HG03060 (cell line): Measurements from ENCODE around the gene SPRR1B.
"Not testable (repeated sequence)": the region's sequence is repeated elsewhere in the genome, so short reads cannot be mapped to it uniquely, and the experiment has no call there.

Experiments used
- ATAC-seq: cut with Tn5 transposase; IDR thresholded peaks from one replicate; pipeline ENCODE4 v1.9.1; 2021; ENCODE audit warnings: low read depth, moderate number of reproducible peaks; ENCODE audit not compliant: unreplicated experiment

SPRR1B gene

GRCh38 chr1:153032677-153033308 lies 1.8 kb downstream of the SPRR1B start:
- no peak for ATAC-seq

GRCh38 chr1:153035211-153035610 lies 4.2 kb downstream of the SPRR1B start:
- ATAC-seq: no peak

GRCh38 chr1:153040950-153041631 lies 10.1 kb downstream of the SPRR1B start, which contains the start of gene SPRR2D:
Gene SPRR2D, minus strand, starts transcription at chr1:153041120. Its CDS starts 774 bp downstream, at chr1:153040346.
- no peak for ATAC-seq

- no peak for ATAC-seq
Observed at GRCh38 chr1:153049211-153049610, 18.2 kb downstream of the SPRR1B start.

- ATAC-seq: not testable (repeated sequence)
Observed at GRCh38 chr1:153056111-153056510, 25.1 kb downstream of the SPRR1B start.

GRCh38 chr1:153057375-153057774 lies 26.4 kb downstream of the SPRR1B start, which contains the start of gene SPRR2A:
Gene SPRR2A, minus strand, starts transcription at chr1:153057512. Its CDS starts 777 bp downstream, at chr1:153056735.
- ATAC-seq: no peak

- no peak for ATAC-seq
Observed at GRCh38 chr1:153058154-153058553, 27.2 kb downstream of the SPRR1B start.

GRCh38 chr1:153058826-153059784 lies 28.1 kb downstream of the SPRR1B start:
- no peak for ATAC-seq

- no peak for ATAC-seq
Observed at GRCh38 chr1:153070243-153070642, 39.2 kb downstream of the SPRR1B start.

GRCh38 chr1:153071511-153071910 lies 40.5 kb downstream of the SPRR1B start, which contains the start of gene SPRR2B:
Gene SPRR2B, minus strand, starts transcription at chr1:153071611. Its CDS starts 772 bp downstream, at chr1:153070839.
- no peak for ATAC-seq

- ATAC-seq: no peak
Observed at GRCh38 chr1:153072806-153073726, 42.1 kb downstream of the SPRR1B start.

- ATAC-seq: no peak
Observed at GRCh38 chr1:153081736-153082135, 50.7 kb downstream of the SPRR1B start.
